GM21360 (cell line): ENCODE results near the gene SLC49A4.

Experiments used
- ATAC-seq: cut with Tn5 transposase; IDR thresholded peaks from one replicate; pipeline ENCODE4 v1.9.1; 2021; ENCODE audit warnings: mild to moderate bottlenecking, moderate library complexity; ENCODE audit not compliant: unreplicated experiment

The SLC49A4 gene

DNA sequence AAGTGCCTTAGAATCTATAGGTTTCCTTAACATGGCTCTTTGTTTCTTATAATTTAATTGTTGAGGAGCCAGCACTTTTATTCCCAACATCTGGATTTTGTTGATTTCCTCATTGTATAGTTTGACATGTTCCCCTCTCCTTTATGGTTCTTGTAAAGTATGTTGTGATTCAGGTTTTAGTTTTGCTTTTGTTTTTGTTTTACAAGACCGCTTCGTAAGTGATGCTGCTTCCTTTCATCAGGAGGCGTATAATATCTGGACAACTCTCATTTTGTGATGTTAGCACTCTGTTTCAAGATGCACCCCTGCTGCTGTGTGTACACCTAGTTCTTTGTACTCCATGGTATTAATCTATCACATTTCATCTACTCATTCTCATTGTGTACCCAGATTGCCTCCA lies 48.7 kb downstream of the SLC49A4 start:
- no peak for ATAC-seq

DNA sequence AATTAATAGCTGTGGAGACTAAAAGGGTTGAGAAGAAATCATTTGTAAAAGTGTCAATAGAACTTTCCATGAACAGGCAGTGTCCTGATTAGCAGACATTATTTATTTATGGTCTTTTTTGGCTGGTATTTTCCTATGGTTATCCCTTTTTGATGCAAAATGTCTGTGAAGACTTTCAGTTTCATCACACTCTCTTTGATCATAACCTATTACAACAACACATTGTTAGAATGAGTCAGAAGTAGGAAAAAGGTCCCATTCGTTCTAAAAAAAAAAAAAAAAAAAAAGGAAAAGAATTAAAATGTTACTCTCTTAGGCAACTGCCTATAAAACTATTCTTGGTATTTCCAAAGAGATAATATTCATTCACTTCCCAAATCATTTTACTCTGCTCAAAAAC lies 62.1 kb downstream of the SLC49A4 start:
- no peak for ATAC-seq

DNA sequence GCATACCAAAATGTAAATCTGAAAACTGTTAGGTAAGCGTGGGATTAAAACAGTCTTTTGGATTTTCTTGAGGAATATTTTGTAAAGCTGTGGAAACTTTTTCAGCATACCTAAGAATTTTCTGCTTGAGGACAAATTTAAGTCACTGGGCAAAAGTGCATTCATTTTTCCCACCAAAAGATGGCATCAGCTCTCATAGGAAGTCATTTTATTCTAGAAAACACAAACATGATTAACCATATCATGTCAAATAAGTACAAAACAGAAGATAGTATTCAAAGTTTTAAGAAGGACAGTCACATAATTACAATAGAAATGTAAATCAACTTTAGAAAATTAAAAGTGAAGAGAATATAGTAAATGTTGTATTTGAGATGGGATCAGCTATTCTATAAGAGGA lies 63.5 kb downstream of the SLC49A4 start:
- ATAC-seq = no peak

DNA sequence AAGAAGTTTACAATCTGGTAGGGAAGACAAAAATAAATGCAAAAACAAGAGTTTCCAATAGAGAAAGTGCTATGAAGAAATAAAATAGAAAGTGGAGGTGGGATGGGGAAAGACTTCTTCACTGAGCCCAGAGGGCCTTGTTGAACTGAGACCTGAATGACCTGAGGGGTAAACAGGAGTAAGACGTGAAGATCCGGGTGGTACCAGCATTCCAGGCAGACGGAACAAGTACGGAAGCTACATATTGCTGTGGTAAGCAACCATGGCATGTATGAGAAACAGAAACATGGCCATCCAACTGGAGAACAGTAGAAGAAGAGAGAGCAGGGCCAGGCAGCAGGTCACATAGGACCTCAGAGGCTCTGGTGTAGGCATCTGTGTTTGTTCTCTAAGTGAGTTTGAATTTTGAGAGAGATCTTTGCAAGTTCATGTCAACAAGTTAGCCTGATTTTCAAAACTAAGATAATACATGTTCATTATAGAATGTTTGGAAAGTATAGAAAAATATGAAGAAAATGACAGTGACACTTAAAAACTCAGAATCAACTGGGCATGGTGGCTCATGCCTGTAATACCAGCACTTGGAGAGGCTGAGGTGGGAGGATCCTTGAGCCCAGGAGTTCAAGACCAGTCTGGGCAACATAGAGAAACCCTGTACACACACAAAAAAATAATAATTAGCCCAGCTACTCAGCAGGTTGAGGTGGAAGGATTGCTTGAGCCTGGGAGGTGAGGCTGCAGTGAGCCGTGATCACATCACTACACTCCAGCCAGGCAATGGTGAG lies 64.3 kb downstream of the SLC49A4 start:
- ATAC-seq = no peak

DNA sequence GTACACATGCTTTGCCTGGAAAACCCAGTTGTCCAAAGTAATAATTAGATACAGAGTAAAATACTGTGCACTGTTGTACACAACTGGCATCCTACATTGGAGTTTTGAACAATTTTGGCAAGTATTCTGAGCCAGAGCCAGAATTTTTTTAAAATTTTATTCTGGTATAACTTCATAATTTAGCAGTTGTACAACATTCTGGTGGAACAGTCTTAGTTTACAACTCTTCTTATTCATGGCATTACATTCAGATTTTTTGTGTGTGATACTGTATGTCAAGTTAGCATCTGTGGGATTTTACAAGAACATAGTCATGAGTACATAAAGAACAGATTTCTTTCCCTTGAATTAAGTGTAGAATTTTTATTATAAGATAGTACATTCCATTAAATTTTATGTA lies 67.5 kb downstream of the SLC49A4 start:
- no peak for ATAC-seq

GRCh38 chr3:122864498-122864897 lies 69.6 kb downstream of the SLC49A4 start:
- no peak for ATAC-seq

GRCh38 chr3:122868322-122868721 lies 73.5 kb downstream of the SLC49A4 start:
- no peak for ATAC-seq

- no peak for ATAC-seq
Measured at GRCh38 chr3:122873741-122874515, 79.1 kb downstream of the SLC49A4 start.

DNA sequence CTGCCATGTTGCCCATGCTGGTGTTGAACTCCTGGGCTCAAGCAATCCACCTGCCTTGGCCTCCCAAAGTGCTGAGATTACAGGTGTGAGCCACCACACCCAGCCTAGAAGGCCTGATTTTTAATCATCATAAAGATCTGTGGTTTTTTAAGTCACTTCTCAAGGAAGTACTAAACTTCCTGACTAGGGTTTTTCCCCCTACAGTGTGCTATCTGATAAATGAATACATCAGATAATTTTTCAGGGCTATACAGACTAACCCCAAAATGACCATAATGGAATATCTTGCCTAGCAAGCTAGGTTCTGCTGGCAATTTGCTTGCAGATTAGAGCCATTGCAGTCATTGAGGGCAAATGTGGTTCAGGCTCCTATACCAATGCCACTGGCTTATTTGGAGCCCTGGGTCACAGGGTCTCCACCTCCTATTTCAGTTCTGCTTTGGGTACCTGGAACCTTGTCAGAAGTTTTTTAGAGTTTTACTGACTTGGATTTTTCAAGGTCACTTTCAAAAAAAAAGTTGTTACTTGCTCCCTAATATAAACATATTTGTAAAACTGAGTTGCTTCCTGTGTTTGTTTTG lies 80.8 kb downstream of the SLC49A4 start:
- no peak for ATAC-seq

DNA sequence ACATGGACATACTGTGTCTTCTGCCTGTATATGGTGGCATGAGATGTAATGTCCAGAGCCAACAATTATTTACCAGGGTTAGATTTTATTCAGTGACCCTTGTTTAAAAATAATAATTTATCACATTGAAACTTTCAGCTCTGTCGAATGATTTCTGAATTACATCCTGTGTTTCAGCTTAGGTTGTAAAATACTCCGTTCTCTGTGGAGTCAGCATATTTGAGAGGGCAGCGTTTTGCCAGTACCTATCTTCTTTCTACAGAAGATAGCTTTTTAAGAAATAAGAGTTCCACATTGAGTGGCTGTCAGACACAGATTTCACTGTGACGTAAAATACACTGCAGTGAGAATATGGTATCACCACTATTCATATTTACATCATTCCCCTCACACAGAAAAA lies 85.3 kb downstream of the SLC49A4 start:
- ATAC-seq = no peak

DNA sequence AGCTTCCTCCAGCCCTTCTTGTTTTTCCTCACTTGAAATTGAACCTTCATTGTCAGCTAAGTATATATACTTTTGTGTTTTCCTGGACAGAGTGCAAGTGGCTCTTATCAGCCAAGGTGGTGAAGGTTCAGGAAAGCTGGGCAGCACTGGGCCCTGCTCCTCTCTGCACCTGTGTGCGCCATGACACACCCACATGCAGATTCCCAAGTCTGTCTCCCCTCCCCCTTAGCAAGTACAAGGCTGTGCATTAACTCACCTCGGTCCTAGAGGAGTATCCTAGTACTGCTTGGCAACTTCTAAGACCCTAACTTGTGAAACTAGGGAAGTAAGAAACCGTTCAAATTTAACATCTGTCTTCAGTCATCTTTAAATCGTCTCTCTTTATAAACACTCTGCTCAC lies 85.8 kb downstream of the SLC49A4 start:
- no peak for ATAC-seq

- ATAC-seq = no peak
Measured at GRCh38 chr3:122882361-122882947, 87.6 kb downstream of the SLC49A4 start.

DNA sequence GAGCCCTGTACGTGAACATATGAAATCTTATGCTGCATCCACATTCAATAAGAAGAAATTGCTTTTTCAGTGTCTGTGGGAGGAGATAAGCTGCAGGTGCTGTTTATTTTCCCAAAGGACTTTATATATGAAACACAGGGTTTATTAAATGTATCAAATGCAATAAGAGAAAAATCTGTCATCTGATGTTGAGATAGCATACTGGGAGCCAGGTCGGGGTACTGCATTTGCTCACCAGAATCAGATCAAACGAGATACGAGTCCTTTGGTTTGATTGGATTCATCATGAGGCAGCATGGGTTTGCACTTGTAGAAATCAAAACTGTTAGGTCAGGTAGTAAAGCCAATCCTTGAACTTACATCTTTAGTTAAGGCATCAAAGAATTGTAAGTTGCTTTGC lies 91.4 kb downstream of the SLC49A4 start:
- no peak for ATAC-seq

GRCh38 chr3:122886946-122887345 lies 92.1 kb downstream of the SLC49A4 start:
- ATAC-seq = no peak

DNA sequence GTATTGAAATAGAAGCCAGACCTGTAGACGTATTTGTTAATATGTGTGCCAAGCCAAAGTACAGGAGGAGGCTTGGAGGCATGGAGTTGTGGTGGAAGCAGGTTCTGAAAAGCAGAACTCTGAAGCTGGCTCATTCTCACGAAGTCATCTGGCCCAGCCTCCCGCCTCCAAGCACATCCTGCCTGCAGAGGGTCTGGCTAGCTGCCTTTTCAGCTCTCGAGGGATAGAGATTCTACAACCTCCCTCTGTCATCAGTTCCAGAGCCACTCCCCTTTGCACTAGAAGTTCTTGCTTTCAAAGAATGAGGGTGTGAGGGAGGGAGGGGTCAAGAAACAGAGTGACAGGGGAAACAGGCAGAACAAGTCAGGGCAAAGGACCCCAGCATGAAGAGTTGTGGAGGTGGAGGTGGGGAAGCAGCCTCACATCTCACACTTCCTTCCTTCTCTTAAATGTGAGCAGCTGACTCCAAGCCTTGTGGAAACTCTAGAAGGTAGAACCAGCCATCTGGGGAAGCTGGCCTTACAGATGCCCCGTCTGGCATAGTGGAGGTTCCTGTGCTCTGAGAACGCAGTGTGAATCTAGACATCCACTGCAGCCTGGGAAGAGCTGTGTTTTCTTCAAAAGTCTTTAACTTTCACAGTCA lies 95.3 kb downstream of the SLC49A4 start:
- no peak for ATAC-seq

DNA sequence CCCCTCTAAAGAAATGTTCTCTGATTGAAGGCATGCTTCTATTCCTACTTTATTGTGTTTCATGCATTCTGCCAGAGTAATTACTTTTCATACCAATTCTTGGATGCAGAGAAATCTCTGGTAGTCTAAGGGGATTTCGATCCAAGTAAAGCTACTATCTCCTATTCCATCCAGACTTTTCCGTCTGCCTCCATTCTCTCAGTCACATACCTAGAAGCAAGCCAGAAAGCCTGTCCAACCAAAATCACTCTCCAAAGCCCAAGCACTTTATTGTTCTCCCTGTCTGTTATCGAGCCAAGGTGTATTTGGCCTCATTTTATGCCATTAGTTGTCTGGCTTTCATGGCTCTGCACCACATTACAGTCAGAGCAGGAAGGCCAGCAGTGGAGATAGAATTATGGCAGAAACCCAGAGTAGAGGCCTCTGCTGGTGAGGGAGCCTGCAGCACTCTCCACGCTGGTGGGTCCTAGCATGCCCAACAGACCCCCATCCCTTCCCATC lies 95.9 kb downstream of the SLC49A4 start:
- no peak for ATAC-seq

GRCh38 chr3:122892118-122892960 lies 97.5 kb downstream of the SLC49A4 start:
- no peak for ATAC-seq

DNA sequence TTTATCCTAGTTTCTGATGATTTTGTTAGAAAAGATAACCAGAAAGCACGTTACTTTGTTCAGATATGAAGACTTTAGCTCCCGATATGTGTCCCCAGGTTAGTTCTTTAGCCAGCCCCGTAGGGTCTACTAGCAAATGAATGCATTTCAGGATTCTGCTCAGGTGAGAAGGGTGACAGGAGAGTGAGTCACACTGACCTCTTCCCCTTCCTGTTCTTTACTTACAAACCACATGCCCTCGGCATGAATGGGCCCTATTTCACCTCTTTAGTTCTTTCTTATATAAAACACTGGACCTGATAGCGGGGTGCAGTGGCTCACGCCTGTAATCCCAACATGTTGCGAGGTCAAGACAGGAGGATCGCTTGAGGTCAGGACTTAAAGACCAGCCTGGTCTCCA lies 98.4 kb downstream of the SLC49A4 start:
- no peak for ATAC-seq

DNA sequence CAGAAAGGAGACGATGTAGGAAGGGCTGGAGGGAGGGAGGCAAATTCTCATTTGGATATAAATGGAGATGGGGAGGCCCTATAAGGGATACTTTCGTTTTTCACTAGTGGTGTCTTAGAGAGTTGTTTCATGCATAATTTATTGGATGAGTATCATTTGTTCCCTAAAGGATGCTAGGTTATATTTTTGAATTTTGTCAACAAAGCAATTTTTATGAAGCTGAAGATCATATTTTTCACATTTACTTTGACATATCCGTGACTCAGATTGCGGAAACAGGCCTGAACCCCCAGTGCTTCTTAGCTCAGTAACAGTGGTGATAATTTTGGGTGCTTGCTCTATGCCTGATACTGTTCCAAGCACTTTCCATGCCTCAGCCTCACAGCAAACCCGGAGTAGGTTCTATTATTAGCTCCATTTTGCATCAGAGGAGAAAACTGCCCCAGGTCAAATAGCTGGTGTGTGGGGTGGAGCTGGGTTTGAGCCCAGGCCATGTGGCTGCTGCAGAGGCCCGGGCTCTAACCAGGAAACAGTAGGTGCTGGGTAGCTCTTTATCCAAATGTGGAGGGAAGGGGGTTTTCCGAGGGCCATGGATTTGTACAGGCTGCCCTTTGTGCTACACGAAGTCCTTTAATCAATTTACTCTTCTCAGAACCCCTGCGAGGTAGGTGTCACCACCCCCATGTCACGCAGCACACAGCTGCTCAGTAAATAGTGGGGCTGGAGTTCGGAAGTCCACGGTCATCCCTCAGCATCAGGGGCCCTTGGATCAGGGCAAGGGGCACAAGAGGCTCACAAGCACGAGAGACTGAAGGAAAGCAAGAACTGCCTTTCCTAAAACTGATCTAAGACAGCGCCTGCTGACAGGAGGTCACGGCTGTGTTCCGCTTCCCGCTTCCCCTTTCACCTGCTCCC lies 99.1 kb downstream of the SLC49A4 start:
- no peak for ATAC-seq
